ENCODE results near the gene ZNF747.

The ZNF747 gene

GRCh38 chr16:30565526-30565925, 30.9 kb upstream of the ZNF747 start:
- Mint-ChIP-seq H3K4me3 (no peak overlapping the region), H3K27ac (no peak overlapping the region), H3K4me1 (peaks cover 39% of the 10 kb centered on the region), H3K36me3 (no peaks in the 10 kb centered on the region), H3K27me3 (no peaks in the 10 kb centered on the region), H3K9me3 (no peaks in the 10 kb centered on the region)
- no peak for ATAC-seq

DNA sequence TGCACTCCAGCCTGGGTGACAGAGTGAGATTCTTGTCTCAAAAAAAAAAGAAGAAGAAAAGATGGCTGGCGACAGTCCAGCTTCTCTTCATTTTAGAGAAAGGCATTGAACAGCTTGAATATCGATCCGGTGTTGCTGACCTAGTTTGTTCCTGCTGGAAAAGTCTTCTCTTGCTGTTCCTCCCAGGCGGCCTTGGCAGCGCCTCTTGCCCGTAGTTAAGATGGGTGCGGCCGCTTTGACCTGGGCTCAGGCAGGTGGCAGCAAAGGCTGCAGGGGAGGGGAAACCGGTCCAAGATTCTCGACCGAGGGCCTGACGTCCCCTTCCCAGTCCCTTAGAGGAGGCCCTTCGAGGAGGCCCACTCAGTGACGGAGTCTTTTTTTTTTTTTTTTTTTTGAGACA, 27.4 kb upstream of the ZNF747 start:
- Mint-ChIP-seq H3K27me3 (no peaks in the 10 kb centered on the region), H3K4me1 (peaks cover 31% of the 10 kb centered on the region), H3K9me3 (no peaks in the 10 kb centered on the region), H3K27ac (peak overlapping the region; percentile 97), H3K36me3 (no peaks in the 10 kb centered on the region), H3K4me3 (peak overlapping the region; percentile 95)
- no peak for ATAC-seq

- no peaks in the 10 kb centered on the region for H3K9me3 Mint-ChIP-seq
- peaks cover 30% of the 10 kb centered on the region for H3K4me1 Mint-ChIP-seq
- peak overlapping the region; percentile 95 for H3K4me3 Mint-ChIP-seq
- H3K36me3 Mint-ChIP-seq: peaks cover 3% of the 10 kb centered on the region
- H3K27ac Mint-ChIP-seq: peak overlapping the region; percentile 97
- ATAC-seq: no peak
- no peaks in the 10 kb centered on the region for H3K27me3 Mint-ChIP-seq
Measured at GRCh38 chr16:30561089-30561816, 26.6 kb upstream of the ZNF747 start.

DNA sequence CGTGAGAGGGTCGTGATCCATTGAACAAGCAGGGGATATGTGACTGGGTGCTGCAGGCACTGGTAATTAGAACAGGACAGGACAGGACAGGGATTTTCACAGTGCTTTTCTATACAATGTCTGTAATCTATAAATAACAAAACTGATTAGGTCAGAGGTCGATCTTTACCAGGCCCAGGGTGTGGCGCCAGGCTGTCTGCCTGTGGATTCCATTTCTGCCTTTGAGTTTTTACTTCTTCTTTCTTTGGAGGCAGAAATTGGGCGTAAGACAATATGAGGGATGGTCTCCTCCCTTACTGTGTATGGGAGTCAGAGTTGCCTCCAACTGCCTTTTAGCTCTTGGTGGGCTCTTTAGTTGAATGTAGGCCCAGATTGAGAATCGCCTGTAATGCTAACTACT, 25.0 kb upstream of the ZNF747 start:
- Mint-ChIP-seq H3K4me3 (no peak overlapping the region), H3K9me3 (no peaks in the 10 kb centered on the region), H3K27ac (peak overlapping the region; percentile 93), H3K36me3 (peaks cover 8% of the 10 kb centered on the region), H3K27me3 (no peaks in the 10 kb centered on the region), H3K4me1 (peaks cover 34% of the 10 kb centered on the region)
- ATAC-seq: no peak

GRCh38 chr16:30558789-30559377, 24.2 kb upstream of the ZNF747 start:
- H3K4me1 Mint-ChIP-seq: peaks cover 40% of the 10 kb centered on the region
- peak overlapping the region; percentile 92 for H3K4me3 Mint-ChIP-seq
- ATAC-seq: no peak
- H3K27ac Mint-ChIP-seq: peak overlapping the region; percentile 93
- H3K27me3 Mint-ChIP-seq: no peaks in the 10 kb centered on the region
- peaks cover 15% of the 10 kb centered on the region for H3K36me3 Mint-ChIP-seq
- no peaks in the 10 kb centered on the region for H3K9me3 Mint-ChIP-seq

DNA sequence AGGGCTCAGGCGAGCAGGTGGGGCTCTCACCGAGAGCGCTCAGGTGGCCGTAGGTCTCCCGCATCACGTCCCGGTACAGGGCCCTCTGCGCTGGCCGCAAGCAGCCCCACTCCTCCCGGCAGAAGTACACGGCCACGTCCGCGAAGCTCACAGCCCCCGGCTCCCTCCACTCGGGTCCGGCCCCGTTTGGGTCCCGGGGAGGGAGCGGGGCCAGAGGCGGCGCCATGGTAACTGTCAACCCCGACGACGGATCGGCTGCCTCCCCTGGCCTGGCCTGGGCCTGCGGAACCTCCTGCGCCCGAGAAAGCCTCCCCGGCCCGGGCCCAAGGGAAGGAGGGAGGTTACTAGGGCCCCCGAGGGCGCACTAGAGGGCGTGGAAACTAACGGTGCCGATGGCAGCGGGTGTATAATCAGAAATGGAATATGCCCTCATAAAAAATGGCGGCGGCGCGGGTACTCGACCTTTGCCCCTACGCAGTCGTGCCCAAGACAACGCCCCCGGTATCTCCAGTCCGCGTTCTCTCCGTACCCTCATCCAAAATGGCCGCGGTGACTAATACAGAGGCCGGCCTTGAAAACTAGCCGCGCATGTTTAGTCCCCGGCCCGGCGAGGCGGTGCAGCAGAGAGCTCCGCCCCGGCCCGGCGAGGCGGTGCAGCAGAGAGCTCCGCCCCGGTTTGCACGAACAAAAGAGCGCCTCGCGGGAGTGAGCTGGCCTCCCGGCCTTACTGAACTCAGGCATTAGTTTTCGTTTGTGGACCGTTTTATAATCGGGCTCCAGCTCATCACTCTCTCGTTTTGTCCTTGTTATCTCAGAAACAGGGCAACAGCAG, 23.5 kb upstream of the ZNF747 start, which contains the start of gene ZNF764:
Gene ZNF764, minus strand, starts transcription at position 418 of the 832 bp plus-strand sequence. Its CDS starts 192 bp downstream, at position 226.
- no peaks in the 10 kb centered on the region for H3K27me3 Mint-ChIP-seq
- ATAC-seq: peak; percentile 98
- H3K36me3 Mint-ChIP-seq: peaks cover 16% of the 10 kb centered on the region
- H3K27ac Mint-ChIP-seq: peak within 1 kb of the TSS; percentile 93
- no peaks in the 10 kb centered on the region for H3K9me3 Mint-ChIP-seq
- H3K4me1 Mint-ChIP-seq: peaks cover 47% of the 10 kb centered on the region
- peak within 1 kb of the TSS; percentile 92 for H3K4me3 Mint-ChIP-seq

DNA sequence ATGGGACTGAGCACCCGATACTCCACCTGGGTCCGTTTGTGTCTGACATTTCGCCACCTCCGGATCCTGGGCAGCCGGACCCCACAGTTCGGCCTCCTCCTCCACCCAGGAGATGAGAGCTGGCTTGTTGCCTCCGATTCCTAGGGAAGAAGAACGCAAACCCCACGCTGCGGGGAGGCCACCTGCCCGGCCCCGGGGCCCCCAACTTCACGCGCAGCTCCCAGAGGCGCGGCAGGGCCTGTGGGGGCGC, 23.0 kb upstream of the ZNF747 start:
- no peaks in the 10 kb centered on the region for H3K27me3 Mint-ChIP-seq

GRCh38 chr16:30556125-30556473, 21.4 kb upstream of the ZNF747 start:
- no peak for ATAC-seq
- peaks cover 16% of the 10 kb centered on the region for H3K36me3 Mint-ChIP-seq
- H3K9me3 Mint-ChIP-seq: no peaks in the 10 kb centered on the region
- H3K4me1 Mint-ChIP-seq: peaks cover 47% of the 10 kb centered on the region
- H3K27me3 Mint-ChIP-seq: no peaks in the 10 kb centered on the region
- H3K27ac Mint-ChIP-seq: peak overlapping the region; percentile 93
- peak overlapping the region; percentile 59 for H3K4me3 Mint-ChIP-seq

More for the DNA sequence above, 23.0 kb upstream of the ZNF747 start:
- Mint-ChIP-seq H3K9me3 (no peaks in the 10 kb centered on the region), H3K27ac (peak overlapping the region; percentile 93), H3K4me1 (peaks cover 53% of the 10 kb centered on the region), H3K4me3 (peak overlapping the region; percentile 92), H3K36me3 (peaks cover 16% of the 10 kb centered on the region)
- no peak for ATAC-seq

DNA sequence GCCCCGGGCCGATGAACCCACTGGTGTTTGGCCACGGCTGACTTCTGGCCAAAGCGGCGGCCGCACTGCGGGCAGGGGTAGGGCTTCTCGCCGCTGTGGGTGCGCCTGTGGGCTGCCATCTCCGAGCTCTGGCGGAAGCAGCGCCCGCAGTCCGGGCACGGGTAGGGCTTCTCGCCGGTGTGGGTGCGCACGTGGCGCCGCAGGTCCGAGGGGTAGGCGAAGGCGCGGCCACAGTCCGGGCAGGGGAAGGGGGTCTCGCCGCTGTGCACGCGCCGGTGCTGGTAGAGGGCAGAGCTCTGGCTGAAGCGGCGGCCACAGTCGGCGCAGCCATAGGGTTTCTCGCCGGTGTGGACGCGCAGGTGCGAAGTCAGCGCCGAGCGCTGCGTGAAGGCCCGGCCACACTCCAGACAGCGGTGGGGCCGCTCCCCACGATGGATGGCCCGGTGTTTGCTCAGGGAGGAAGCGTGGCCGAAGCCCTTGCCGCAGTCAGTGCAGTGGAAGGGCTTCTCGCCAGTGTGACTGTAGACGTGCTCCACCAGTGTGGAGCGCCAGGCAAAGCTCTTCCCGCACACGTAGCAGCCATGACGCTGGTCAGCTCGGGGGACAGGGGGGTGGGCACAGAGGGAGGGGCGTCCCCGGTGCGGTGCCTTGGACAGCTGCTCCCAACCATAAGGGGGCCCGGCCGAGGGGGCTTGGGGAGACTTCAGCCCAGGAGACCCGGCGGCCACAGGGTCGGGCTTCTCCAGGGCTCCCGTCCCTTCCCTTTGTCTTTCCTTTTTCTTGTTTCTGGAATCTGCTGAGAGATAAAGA, 20.9 kb upstream of the ZNF747 start:
- peaks cover 44% of the 10 kb centered on the region for H3K4me1 Mint-ChIP-seq
- peak overlapping the region; percentile 93 for H3K27ac Mint-ChIP-seq

DNA sequence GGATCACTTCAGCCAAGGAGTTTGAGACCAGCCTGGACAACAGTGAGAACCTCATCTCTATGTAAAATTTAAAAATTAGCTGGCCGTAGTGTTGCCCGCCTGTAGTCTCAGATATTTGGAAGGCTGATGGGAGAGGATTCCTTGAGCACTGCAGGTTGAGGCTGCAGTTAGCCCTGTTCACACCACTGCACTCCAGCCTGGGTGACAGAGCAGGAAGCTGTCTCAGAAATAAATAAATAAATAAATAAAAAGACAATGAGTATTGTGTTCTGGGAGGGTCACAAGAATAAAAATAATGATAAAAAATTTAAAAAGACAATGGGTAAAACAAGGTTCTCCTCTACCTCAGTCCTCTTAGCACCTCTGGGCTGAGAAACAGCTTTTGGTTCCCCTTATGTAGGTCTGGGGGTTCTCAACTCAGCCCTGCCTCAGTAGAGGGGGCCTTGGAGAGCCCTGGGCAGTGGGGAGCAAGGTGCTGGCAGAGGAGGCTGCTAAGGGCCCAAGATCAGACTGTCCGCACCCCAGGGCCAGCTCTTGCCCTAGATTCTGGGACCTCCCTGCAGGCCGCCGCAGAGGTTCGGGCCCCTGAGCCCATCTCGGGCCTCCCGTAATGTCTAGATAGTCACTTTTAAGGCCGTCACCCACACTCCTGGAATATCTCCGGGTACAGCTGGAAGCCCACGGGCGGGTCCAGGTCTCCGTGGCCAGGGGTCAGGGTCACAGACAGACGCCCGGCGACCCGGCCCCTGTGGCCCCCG, 20.1 kb upstream of the ZNF747 start:
- H3K4me3 Mint-ChIP-seq: no peak overlapping the region
- peaks cover 16% of the 10 kb centered on the region for H3K36me3 Mint-ChIP-seq
- no peaks in the 10 kb centered on the region for H3K9me3 Mint-ChIP-seq
- peaks cover 44% of the 10 kb centered on the region for H3K4me1 Mint-ChIP-seq
- H3K27me3 Mint-ChIP-seq: no peaks in the 10 kb centered on the region
- ATAC-seq: no peak
- peak overlapping the region; percentile 78 for H3K27ac Mint-ChIP-seq

More for the DNA sequence above, 20.9 kb upstream of the ZNF747 start:
- no peak for ATAC-seq
- peak overlapping the region; percentile 59 for H3K4me3 Mint-ChIP-seq
- H3K9me3 Mint-ChIP-seq: no peaks in the 10 kb centered on the region
- H3K27me3 Mint-ChIP-seq: no peaks in the 10 kb centered on the region
- peaks cover 16% of the 10 kb centered on the region for H3K36me3 Mint-ChIP-seq

- Mint-ChIP-seq H3K9me3 (no peaks in the 10 kb centered on the region), H3K27ac (peak overlapping the region; percentile 78), H3K27me3 (no peaks in the 10 kb centered on the region), H3K4me1 (peaks cover 31% of the 10 kb centered on the region), H3K36me3 (peaks cover 16% of the 10 kb centered on the region), H3K4me3 (no peak overlapping the region)
- no peak for ATAC-seq
Measured at GRCh38 chr16:30553393-30553899, 18.8 kb upstream of the ZNF747 start.

- no peak for ATAC-seq
- peaks cover 16% of the 10 kb centered on the region for H3K36me3 Mint-ChIP-seq
- peaks cover 33% of the 10 kb centered on the region for H3K4me1 Mint-ChIP-seq
- H3K27ac Mint-ChIP-seq: peak overlapping the region; percentile 78
- no peak overlapping the region for H3K4me3 Mint-ChIP-seq
- no peaks in the 10 kb centered on the region for H3K27me3 Mint-ChIP-seq
- H3K9me3 Mint-ChIP-seq: no peaks in the 10 kb centered on the region
Measured at GRCh38 chr16:30552956-30553355, 18.3 kb upstream of the ZNF747 start.

DNA sequence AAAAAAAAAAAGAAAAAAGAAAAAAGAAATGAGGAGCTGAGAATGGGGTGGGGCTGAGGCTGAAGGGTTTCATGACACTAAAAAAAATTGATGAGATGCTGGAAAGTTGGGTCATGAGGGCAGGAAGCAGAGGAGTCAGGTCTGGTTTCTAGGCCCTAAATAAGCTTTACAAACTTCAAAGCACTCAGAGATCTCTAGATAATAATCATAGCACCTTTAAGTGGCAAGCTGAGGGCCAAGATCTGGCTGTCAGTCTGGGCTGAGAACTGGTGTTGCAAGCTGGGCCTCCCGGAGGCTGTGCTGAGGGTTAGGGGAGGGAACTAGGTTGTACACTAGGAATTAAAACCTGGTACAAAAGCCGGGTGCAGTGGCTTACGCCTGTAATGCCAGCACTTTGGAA, 17.1 kb upstream of the ZNF747 start:
- Mint-ChIP-seq H3K27ac (peak overlapping the region; percentile 78), H3K36me3 (peaks cover 16% of the 10 kb centered on the region), H3K27me3 (no peaks in the 10 kb centered on the region), H3K4me1 (peaks cover 36% of the 10 kb centered on the region), H3K4me3 (peak overlapping the region; percentile 37), H3K9me3 (no peaks in the 10 kb centered on the region)
- ATAC-seq: peak; percentile 71
